Germinal center (tissue), 1 donor: Measurements from ENCODE around the gene GPR17.

Experiments
- DNase-seq: peaks from one replicate; pipeline ENCODE4 v3.0.0; 2012; ENCODE audit warnings: mixed read lengths, low spot score

Gene GPR17

GRCh38 chr2:127671557-127672302 is 25.8 kb downstream of the GPR17 start:
- DNase-seq = no peak

- DNase-seq = no peak
These were observed 26.6 kb downstream of the GPR17 start for GRCh38 chr2:127672341-127673224.

- DNase-seq = no peak
These were observed 27.5 kb downstream of the GPR17 start for GRCh38 chr2:127673291-127674069.

- DNase-seq = no peak
These were observed 28.6 kb downstream of the GPR17 start for GRCh38 chr2:127674241-127675209.

GRCh38 chr2:127675331-127676261 is 29.6 kb downstream of the GPR17 start, which contains the start of gene LIMS2:
Gene LIMS2 (minus strand): TSS chr2:127675530. CDS start chr2:127675024, 506 bp downstream.
- no peak for DNase-seq

GRCh38 chr2:127676906-127677305 is 31.0 kb downstream of the GPR17 start:
- DNase-seq = no peak

DNA sequence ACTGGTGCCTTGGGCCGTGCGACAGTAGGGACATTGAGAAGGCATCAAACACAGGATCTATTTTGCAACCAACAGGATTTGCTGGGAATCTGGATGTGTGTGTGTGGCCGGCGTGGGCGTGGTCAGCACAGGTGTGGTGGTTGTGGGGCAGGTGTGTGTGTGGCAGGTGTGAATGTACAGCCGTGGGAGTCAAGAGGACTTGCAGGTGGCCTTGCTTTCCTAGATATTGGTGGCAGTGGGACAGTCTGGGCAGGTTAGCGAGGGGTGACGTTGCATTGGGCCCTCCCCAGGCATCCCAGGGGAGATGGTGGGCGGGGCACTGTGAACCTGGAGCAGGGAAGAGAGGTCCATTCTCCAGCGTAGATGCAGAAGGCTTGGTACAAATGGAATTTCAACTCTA is 32.6 kb downstream of the GPR17 start:
- no peak for DNase-seq

DNA sequence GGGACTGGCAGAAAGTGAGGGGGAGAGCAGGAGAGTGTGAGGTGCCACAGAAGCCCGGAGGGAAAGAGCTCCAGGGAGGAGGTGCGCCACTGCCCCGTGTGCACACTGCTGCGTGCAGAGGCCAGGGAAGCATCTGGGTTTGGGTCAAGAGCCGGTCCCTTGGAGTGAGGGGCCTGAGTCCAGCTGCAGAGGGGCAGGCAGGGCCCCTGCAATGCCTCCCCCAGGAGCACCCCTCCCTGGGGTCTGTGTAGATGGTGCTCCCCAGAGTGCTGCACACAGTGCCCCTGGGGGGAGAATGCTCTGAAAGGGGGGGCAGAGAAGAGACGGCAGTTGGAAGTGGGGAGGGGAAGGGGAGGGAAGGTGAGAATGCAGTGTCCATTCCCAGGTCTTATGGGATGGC is 33.0 kb downstream of the GPR17 start:
- no peak for DNase-seq

DNA sequence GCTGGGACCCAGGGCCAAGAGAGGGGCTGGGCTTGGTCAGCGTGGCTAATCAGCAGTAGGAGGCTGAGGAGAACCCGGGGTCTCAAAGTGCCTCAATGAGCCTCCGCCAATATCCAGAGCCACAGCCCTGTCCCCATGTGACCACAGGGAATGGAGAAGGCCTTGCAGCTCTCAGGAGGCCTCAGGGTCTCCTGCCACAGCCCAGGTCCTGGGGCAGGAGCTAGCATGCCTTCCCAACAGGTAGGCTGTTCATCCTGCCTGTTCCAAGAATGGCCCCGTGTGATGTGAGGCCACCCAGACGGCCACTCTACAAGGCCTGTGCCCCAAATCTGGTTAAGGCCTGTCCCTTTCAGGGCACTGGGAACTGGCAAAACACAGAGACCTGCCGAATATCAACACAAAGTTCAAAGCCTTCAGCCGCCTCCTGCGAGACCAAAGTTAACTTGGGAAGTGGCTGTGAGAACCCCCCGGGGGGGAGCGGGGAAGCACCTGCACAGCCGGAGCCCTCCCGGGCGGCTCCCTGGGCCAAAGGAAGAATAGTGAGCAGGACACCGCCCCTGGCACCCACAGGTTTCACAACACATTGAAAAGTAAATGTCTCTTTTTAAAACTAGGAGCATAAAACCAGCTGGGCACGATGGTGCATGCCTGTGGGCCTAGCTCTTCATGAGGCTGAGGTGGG is 33.9 kb downstream of the GPR17 start:
- DNase-seq = no peak

DNA sequence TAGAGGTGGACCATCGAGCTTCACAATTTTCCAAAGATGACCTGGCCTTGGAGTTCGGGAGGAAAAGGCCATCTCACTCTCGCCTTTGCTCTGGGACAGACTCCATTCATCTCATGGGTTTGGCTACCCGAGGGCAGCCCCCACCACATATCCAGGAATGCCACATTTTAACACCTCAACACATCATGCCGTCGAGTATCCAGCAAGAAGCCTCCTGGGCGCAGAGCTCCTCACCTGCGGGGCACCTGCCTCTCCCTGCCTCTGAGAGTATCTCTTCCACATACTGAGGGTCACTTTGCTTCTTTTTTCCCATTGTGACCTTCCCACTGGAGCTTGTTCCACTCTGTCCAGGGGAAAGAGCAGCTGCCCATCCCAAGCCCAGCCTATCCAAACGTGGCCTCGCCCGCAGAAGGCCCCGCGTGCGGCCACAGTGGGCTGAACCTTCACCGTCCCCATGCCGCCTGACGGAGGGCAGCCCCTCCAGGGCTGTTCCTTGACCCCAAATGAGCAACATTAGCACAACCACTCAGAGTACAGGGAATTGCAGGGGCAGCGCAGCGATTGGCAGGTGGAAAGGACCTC is 34.8 kb downstream of the GPR17 start:
- DNase-seq = no peak

DNA sequence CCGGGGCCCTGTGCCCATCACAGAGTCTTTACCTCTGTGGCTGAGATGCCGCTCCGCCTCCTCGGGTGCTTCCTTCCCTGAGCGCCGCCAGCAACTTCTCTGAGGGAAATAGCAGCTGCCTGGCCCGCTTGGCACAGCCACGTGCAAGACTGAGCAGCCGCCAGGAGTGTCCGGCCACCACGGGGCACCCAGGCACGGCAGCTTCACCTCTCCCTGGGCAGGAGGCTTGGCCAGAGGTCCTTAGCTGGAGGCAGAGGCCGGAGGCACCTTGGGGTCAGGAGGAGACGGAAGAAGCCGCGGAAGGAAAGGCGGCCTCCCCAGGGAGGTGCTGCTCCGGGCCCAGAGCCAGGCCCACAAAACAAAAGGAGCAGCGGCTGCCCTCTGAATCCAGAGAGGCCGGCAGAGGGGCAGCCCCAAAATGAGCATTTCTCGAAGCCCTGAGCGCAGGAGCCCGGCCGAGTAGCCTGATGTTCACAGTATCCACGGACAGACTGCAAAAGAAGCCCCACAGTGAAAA is 35.4 kb downstream of the GPR17 start:
- no peak for DNase-seq

- DNase-seq = no peak
These were observed 36.3 kb downstream of the GPR17 start for GRCh38 chr2:127681976-127682857.

GRCh38 chr2:127683056-127683455 is 37.1 kb downstream of the GPR17 start:
- no peak for DNase-seq

DNA sequence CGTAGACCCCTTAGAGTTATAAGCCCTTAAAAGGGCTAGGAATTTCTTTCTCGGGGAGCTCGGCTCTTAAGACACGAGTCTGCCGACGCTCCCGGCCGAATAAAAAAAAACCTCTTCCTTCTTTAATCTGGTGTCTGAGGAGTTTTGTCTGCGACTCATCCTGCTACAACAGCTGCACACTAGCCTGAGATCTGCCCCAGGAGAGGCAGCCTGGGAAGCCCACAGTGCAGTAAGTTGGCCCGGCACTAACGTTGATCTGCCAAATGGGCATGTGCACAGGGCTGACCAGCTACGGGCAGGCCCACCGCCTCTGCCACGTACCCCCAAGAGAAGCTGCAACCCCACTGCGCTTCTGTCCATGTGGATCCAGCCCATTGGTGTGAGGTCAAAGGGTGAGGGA is 37.8 kb downstream of the GPR17 start:
- no peak for DNase-seq

DNA sequence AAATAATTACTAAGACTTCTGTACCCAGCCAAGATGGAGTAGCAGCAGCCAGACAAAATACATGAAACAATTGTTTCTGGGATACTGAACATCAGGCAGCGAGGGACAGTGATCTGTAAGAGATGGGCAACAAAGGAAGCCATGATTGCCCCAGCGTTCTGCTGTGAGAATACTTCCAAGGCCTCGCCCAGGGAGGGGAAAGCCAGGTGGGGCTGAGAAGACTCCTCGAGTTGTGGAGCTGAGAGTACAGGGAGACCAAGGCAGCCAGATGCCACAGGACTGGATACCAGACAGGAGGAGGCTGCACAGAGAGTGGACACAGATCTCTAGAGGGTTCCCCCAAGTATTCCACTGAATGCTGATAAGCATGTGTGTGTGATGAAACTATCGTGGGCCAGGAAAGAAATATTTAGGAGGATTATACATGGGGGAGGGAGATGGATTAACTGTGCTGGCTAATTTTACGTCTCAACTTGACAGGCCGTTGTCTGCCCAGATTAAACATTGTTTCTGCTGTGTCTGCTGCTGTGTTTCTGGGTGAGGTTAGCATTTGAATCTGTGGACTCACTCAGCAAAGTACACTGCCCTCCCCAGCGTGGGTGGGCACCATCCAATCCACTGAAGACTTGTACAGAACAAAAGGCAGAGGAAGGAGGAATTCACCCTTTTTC is 39.6 kb downstream of the GPR17 start:
- DNase-seq = no peak

- DNase-seq = no peak
These were observed 42.5 kb downstream of the GPR17 start for GRCh38 chr2:127688405-127688804.

DNA sequence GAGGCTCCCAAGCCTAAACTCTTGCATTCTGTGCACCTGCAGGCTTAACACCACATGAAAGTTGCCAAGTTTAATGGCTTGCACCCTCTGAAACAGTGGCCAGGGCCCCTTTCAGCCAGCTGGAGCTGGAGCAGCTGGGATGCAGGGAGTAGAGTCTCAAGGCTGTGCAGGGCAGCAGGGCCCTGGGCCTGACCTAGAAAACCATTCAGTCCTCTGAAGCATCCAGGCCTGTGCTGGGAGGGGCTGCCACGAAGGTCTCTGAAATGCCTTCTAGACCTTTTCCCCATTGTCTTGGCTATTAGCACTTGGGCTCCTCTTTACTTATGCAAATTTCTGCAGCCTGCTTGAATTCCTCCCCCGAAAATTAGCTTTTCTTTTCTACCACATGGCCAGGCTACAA is 44.7 kb downstream of the GPR17 start:
- no peak for DNase-seq
